Measurements from ENCODE around the gene SULF2. TPM values are rescaled to one million over a fixed set of nuclear protein-coding genes. Genes with fewer than 3 reads are reported as not detected.
"Not testable (repeated sequence)": the region's sequence is repeated elsewhere in the genome, so short reads cannot be mapped to it uniquely, and the experiment has no call there.

Gene SULF2
- total RNA-seq, 4 donors from 2014 or later, result 41.2 to 177 (median 62.3) TPM

DNA sequence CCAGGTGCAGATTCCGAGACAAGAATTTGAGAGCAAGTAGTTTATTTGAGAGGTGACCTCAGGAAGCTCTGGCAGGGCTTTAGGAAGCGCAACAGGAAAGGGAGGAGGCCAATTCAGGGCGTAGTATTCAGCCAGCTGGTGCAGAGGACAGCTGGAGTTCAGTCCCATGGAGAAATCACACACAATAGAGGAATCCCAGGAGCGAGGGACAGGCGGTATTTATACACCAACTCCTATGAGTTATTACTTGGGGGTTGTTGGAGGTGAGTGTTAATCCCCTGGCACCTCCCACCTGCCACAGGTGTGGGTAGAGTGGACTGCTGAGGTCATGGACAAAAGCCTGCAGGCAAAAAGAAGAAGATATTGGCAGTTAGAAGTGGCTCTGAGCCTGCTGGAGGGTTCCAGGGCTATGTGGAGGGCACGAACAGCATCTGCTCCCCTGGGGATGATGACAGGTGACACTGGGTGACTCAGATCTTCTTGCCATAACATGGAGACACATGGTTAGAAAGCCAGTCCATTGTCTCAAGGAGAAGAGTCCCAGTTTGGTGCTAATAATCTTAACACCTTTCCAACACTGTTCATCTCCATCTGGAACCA lies 13.9 kb upstream of the SULF2 start:
- TF ChIP-seq, protein P1, sequence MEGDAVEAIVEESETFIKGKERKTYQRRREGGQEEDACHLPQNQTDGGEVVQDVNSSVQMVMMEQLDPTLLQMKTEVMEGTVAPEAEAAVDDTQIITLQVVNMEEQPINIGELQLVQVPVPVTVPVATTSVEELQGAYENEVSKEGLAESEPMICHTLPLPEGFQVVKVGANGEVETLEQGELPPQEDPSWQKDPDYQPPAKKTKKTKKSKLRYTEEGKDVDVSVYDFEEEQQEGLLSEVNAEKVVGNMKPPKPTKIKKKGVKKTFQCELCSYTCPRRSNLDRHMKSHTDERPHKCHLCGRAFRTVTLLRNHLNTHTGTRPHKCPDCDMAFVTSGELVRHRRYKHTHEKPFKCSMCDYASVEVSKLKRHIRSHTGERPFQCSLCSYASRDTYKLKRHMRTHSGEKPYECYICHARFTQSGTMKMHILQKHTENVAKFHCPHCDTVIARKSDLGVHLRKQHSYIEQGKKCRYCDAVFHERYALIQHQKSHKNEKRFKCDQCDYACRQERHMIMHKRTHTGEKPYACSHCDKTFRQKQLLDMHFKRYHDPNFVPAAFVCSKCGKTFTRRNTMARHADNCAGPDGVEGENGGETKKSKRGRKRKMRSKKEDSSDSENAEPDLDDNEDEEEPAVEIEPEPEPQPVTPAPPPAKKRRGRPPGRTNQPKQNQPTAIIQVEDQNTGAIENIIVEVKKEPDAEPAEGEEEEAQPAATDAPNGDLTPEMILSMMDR (IDR thresholded peaks at IDR 0.05), result no peak
- TF ChIP-seq EP300 (IDR thresholded peaks at IDR 0.05) (no peak), POLR2A (IDR thresholded peaks at IDR 0.05) (no peak), POLR2AphosphoS5 (IDR thresholded peaks at IDR 0.05) (no peak)
- peaks cover 0 to 11% (median 0%) of the 10 kb centered on the region in 3 donors for H3K4me1 ChIP-seq
- WGBS, 2 donors (ENCODE audit: low coverage in 1 of 2), result 64 to 67% methylated on average over 1 to 4 of the region's 6 CpGs

DNA sequence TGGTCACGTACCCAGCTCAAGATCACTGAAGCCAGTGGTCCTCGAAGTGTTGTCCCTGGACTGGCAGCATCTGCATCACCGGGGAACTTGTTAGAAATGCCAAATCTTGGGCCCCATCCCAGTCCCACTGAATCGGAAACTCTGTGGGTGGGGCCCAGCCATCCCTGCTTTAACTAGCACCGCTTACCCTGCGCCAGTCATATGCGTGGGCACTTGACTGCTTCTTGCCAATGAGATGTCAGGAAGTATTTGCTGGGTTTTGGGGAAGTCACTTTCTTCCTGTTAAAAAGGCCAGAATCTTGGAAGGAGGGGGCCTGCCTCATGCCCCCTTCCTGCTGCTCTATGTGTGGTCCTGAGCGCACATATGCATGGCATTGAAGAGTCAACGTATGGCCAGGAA lies 11.7 kb upstream of the SULF2 start:
- Histone ChIP-seq H3K9me3 (no peaks in the 10 kb centered on the region), H3K27me3 (no peaks in the 10 kb centered on the region), H3K36me3 (no peaks in the 10 kb centered on the region), H3K27ac (no peak overlapping the region), H3K4me3 (no peak overlapping the region), H3K4me1 (peaks cover 4 to 26% (median 5%) of the 10 kb centered on the region in 3 donors)
- no peak for ATAC-seq
- WGBS, 2 donors (ENCODE audit: low coverage in 1 of 2), result 95% methylated on average over 6 of the region's 9 CpGs; no CpG with 5 or more reads in 1 of the 2 donors
- TF ChIP-seq, protein P1 (IDR thresholded peaks at IDR 0.05), result no peak
- TF ChIP-seq POLR2AphosphoS5 (IDR thresholded peaks at IDR 0.05) (no peak), EP300 (IDR thresholded peaks at IDR 0.05) (no peak), POLR2A (IDR thresholded peaks at IDR 0.05) (no peak)

More for the DNA sequence above, 13.9 kb upstream of the SULF2 start:
- H3K4me3 ChIP-seq, result no peak overlapping the region
- no peaks in the 10 kb centered on the region for H3K27me3 ChIP-seq
- peak overlapping the region in 1 of 4 donors; percentile 24 for H3K27ac ChIP-seq
- H3K36me3 ChIP-seq, result no peaks in the 10 kb centered on the region
- ATAC-seq, result peak; percentile 62
- no peaks in the 10 kb centered on the region for H3K9me3 ChIP-seq

DNA sequence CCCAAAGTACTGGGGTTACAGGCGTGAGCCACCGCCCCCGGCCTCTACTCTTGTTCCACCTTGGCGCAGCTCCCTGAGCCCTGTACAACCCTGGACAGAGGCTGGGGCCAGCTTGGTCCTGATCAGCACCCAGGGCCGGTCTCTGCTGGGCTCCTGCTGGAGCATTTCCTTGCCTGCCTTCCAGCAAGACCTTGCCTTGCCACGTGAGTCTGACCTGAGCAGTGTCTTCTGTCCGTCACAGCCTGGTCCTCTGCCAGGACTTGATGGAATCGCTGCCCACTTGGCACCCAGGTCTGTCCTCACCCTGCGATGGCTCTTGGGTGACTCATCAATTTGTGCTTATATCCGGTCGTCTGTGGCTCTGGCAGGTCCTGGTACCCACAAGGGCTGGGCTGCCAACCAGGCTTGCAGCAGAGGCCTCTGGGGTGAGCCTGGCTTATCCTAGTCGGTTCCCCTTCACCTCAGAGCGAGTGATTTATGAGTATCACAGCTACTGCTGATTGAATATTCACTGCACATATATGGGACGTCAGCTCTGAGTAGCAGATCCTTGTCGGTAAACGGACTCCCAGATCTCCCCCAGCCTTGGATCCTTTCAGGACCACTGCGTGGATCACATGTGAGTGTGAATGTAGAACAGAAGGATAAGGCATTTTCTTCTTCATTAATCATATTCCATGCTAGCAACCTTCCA lies 10.1 kb upstream of the SULF2 start:
- peak overlapping the region in 3 of 4 donors; percentile 54 to 64 (median 56) for H3K27ac ChIP-seq

DNA sequence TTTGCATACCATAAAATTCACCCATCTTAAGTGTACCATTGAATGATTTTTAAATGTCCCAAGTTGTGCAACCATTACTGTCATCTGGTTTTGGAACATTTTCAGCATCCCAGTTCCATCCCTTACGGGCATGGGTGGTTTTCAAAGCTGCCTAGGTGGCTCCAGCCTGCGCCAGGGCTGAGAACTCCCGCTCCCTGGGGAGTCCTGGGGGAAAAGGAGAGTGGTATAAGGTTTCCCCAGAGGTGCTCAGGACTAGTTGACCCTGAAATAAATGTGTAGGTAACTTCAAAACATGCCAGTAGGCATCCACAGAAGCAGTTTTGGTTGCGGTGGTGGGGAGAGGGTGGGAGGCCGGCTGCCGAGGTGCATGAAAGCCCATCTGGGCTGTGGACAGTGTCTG lies 9.0 kb upstream of the SULF2 start:
- 100% methylated on average over 1 to 2 of the region's 6 CpGs for WGBS, 2 donors (ENCODE audit: low coverage in 1 of 2)
- H3K9me3 ChIP-seq, H3K27me3 ChIP-seq, H3K36me3 ChIP-seq, H3K4me3 ChIP-seq, ATAC-seq: not testable (repeated sequence)
- Histone ChIP-seq H3K4me1 (peaks cover 4 to 53% (median 12%) of the 10 kb centered on the region in 3 donors), H3K27ac (peak overlapping the region in 1 of 4 donors; percentile 64)

More for the DNA sequence above, 10.1 kb upstream of the SULF2 start:
- peak; percentile 11 for ATAC-seq
- TF ChIP-seq EP300 (IDR thresholded peaks at IDR 0.05), result no peak
- peak; percentile 76 for TF ChIP-seq POLR2AphosphoS5 (IDR thresholded peaks at IDR 0.05)
- no peak for TF ChIP-seq POLR2A (IDR thresholded peaks at IDR 0.05)
- H3K4me3 ChIP-seq, result no peak overlapping the region
- no peaks in the 10 kb centered on the region for H3K9me3 ChIP-seq
- H3K27me3 ChIP-seq, result no peaks in the 10 kb centered on the region
- peaks cover 4 to 42% (median 12%) of the 10 kb centered on the region in 3 donors for H3K4me1 ChIP-seq
- H3K36me3 ChIP-seq, result no peaks in the 10 kb centered on the region
- 66% methylated on average over 10 of the region's 17 CpGs; no CpG with 5 or more reads in 1 of the 2 donors for WGBS, 2 donors (ENCODE audit: low coverage in 1 of 2)

DNA sequence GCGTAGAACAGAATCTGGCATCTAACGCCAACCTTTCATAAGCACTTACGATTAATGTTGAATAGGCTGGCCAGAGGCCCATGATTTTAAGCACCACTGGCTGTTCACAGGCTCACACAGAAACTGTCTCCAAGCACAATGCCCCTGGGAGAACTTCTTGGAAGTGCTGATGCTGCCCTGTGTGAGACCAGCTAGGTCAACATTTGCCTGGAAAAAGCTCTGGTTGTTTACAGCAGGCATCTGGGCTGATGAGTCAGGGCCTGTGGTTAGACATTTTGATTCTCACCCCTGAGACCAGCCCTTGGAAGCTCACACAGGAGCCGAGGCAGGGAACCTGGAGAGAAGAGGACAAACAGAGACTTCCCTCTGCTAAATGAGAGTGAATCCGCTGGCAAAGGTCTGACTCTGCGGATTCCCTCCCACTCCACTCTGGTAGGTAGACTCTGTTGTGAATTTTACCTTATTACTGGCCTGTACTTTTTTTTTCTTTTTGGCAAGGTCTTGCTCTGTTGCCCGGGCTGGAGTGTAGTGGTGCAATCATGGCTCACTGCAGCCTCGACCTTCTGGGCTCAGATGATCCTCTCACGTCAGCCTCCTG lies 6.8 kb upstream of the SULF2 start:
- WGBS, 2 donors (ENCODE audit: low coverage in 1 of 2), result 18 to 21% methylated on average over 3 to 6 of the region's 9 CpGs
- TF ChIP-seq POLR2AphosphoS5 (IDR thresholded peaks at IDR 0.05) (peak; percentile 98), EP300 (IDR thresholded peaks at IDR 0.05) (no peak)
- Histone ChIP-seq H3K4me3 (no peak overlapping the region), H3K36me3 (no peaks in the 10 kb centered on the region), H3K4me1 (peaks cover 4 to 61% (median 12%) of the 10 kb centered on the region in 3 donors), H3K27me3 (no peaks in the 10 kb centered on the region), H3K27ac (peak overlapping the region; percentile 44 to 83 (median 81)), H3K9me3 (no peaks in the 10 kb centered on the region)
- ATAC-seq, result peak; percentile 93

DNA sequence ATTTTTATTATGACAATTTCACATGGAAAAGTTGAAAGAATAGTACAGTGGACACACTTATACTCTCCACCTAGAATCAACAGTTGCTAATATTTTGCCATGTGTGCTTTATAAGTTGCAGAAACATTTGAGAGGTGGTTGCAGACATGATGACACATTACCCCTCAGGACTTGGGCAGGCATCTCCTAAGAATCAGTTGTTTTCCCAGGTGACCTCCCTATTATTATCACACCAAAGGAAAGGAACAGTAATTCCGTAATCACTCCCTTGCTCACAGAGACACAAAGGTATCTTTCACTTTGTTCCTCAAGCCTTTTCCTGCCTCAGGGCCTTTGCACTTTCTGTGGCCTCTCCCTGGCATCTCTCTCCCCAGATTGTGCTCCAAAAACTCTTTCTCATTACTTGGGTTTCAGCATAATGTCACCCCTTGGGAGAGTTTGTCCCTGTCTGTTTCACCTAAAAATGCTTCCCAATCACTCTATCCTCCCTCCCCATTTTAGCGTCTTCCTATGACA lies 5.9 kb upstream of the SULF2 start:
- Histone ChIP-seq H3K4me1 (peaks cover 4 to 70% (median 12%) of the 10 kb centered on the region in 3 donors), H3K27ac (peak overlapping the region in 3 of 4 donors; percentile 79 to 83 (median 83)), H3K9me3 (no peaks in the 10 kb centered on the region), H3K27me3 (no peaks in the 10 kb centered on the region), H3K36me3 (no peaks in the 10 kb centered on the region), H3K4me3 (no peak overlapping the region)
- TF ChIP-seq, protein P1 (IDR thresholded peaks at IDR 0.05), result no peak
- TF ChIP-seq POLR2AphosphoS5 (IDR thresholded peaks at IDR 0.05) (no peak), EP300 (IDR thresholded peaks at IDR 0.05) (no peak)
- ATAC-seq, result no peak
- 86 to 96% methylated on average over 2 of the region's 2 CpGs for WGBS, 2 donors (ENCODE audit: low coverage in 1 of 2)
